ENCODE results near the gene PAK5.

PAK5 gene

GRCh38 chr20:9615766-9616454 is 223.0 kb downstream of the PAK5 start:
- DNase-seq = no peak

- DNase-seq = no peak
Observed at GRCh38 chr20:9615118-9615517, 223.8 kb downstream of the PAK5 start.

DNA sequence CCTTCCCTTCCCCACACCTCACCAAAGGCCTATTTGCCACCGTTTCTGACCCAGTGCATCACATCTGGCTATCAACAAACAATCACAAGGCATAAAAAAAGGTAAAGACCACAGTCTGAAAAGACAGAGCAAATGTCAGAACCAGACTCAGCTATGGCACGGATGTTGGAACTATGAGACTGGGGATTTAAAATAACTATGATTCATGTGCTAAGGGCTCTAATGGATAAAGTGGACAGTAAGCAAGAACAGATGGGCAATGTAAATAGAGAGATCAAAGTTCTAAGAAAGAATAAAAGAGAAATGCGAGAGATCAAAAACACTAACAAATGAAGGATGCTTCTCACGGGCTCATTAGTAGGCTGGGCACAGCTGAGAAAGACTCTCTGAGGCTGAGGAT is 225.0 kb downstream of the PAK5 start:
- no peak for DNase-seq

DNA sequence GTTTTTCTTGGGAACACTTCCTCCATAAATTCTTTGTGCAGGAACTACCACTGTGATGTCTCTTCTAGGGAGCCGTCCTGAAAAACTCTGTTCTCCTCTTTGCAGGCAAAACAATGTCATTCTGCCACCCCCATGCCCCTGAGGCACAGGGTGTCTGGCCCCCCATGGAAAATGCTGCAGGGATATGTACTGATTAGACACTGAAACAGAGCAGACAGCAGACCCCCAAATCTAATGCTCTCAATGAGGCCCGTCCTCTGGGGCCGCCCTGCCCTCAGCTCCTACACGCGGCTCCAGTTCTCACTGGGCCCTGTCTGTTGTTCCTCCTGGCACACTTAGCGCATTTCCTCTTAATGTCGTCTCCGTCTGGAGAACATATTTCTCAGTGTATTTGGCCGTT is 227.0 kb downstream of the PAK5 start:
- DNase-seq = no peak

DNA sequence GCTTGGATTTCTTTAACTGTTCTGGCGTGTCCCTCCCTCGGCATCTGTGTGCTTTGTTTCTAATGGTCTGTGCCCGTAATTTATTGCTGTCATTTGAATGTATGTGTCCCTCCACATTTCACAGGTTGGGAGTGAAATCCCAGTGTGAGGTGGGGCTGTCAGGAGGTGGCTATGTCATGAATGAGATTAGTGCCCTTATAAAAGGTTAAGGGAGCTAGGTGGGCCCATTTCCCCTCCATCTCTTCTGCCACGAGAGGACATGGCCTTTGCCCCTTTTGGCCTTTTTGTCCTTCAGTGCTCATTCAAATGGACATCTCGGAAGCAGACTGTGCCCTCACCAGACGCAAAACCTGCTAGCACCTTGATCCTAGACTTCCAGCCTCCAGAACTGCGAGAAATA is 228.2 kb downstream of the PAK5 start:
- no peak for DNase-seq

DNA sequence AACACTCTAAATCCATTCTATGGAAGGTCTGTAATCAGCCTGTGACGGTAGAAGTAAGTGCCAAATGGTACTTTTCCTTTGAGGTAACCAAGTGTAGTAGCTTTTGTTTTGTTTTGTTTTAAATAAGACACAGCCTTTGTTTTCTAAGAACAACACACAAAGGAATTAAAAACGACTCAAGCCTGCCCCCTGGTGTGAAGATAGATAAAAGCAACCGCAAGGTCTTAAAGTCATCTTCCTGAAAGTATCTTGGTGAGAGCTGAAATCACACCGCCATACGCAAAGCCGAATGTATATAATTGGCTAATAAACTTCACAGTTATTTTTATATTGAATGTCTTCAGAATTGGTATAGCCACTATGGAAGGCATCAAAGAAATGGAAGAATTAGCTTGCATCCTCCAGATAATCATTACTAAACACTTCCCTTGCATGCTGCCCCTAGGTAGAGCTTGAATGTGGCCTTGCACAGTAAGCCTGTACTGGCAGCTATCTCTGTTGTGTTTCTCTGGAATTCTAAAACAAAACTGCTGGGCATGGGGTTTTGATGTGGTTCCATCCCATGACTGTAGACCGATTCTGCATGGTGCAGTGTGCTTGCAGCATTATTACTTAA is 228.9 kb downstream of the PAK5 start:
- peak; percentile 32 for DNase-seq

GRCh38 chr20:9608639-9609340 is 230.1 kb downstream of the PAK5 start:
- no peak for DNase-seq

GRCh38 chr20:9602847-9603183 is 236.1 kb downstream of the PAK5 start:
- DNase-seq = no peak

DNA sequence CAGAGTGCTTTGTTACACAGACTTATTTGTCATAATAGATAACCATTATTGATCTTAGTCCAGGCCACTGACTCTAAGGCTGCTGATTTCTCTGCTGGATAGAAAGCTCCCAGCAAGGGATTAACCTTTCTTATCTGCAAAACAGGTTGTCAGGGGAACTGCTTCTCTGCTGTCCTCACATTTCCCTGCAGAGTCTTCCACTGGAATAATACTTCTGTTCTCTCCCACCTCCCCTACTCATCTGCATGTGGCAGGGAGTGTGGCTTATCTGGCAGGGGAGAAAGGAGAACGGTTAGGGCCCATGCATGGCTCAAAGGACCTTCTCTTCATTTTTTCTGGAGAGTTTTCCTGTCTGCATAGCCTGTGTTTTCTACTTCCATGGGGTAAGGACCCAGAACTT is 238.3 kb downstream of the PAK5 start:
- DNase-seq = no peak

DNA sequence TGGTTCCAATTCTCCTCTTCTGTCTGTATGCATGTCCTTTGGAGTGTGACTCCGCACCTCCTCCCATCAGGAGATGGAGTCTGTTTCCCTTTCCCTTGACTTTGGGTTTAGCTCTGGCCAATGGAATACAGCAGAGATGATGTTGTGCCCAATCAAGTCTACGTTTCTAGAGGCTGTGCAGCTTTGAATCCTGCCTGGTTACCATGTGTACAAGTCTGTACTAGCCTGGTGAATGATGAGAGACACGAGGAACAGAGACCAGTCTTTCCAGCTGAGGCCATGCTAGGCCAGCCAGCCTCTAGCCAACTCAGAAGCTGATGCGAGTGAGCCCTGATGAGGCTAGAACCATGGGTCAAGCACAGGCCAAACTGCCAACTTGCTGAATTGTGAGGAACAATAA is 241.3 kb downstream of the PAK5 start:
- no peak for DNase-seq

- no peak for DNase-seq
Observed at GRCh38 chr20:9595763-9596162, 243.1 kb downstream of the PAK5 start.

DNA sequence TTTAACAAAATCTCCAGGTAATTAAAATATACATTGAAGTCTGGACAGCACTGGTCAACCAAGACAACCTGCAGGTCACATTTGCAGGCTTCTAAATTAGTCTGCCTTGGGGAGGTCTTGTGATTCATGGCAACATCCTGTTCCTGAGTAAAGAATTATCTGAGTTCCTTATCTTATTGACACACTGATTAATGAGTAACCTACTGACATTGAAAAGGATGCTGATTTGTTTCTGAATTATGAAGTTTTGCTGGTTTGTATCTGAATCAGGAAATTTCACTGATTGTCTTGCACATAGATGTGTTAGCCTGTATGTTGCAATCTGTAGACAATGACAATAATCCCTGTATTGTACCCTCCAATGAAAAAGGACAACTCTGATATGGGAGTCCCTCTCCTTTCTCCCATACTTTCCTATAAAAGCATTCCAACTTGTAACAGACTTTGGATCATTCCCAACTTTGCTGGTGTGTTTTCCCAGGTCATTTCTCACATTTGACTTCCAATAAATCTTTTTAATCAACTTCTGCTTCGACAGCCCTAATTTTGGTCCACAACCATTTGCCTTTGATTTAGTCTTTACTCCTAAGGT is 244.5 kb downstream of the PAK5 start:
- DNase-seq = no peak

GRCh38 chr20:9592419-9592818 is 246.5 kb downstream of the PAK5 start:
- no peak for DNase-seq

- DNase-seq = no peak
Observed at GRCh38 chr20:9591080-9591479, 247.8 kb downstream of the PAK5 start.

DNA sequence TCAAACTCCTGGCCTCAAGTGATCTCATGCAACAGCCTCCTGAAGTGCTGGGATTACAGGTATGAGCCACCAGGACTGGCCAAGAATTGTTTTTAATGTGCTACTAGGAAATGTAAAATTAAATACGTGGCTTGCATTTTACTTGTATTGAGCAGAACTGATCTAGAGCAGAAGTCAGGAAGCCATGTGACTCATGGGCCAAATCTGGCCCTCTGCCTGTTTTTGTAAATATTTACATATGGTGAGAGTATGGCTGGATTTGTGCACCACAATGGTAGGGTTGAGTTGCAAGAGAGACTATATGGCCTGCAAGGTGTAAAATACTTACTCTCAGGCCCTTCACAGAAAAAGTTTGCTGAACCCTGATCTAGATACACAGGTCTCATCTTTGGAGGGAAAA is 248.7 kb downstream of the PAK5 start:
- no peak for DNase-seq

DNA sequence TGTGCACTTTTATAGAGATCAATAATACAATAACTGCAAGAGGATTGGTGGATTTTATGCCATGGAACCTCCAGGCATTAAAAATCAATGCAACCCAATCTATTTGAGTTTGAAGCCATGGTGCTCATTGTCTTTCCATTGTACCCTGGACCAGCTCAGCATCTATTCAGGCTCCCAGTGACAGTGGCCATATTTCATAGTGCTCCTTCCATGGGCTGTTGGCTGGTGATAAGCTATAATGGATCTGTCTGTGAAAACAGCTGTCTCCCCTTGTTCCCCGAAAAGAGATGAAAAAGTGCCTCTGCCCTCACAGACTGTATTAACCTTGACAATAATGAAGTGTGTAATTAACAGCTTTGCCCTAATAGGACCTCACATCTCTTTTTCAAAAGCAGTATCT is 250.2 kb downstream of the PAK5 start:
- no peak for DNase-seq

- no peak for DNase-seq
Observed at GRCh38 chr20:9583151-9583550, 255.7 kb downstream of the PAK5 start.

DNA sequence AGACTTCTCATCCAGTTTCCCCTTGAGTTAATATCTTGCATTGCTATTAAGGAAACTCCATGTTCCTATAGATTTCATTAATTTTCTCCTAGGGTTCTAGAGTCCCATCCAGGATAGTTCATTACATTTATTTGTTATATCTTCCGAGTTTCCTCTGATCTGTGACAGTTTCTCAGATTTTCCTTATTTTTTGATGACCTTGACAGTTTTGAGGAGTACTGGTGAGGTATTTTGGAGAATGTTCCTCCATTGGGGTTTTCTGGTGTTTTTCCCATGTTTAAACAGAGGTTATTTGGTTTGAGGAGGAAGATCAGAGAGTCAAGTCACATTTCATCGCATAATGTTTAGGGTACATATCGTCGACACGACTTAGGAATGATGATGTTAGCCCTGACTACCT is 256.7 kb downstream of the PAK5 start:
- no peak for DNase-seq

DNA sequence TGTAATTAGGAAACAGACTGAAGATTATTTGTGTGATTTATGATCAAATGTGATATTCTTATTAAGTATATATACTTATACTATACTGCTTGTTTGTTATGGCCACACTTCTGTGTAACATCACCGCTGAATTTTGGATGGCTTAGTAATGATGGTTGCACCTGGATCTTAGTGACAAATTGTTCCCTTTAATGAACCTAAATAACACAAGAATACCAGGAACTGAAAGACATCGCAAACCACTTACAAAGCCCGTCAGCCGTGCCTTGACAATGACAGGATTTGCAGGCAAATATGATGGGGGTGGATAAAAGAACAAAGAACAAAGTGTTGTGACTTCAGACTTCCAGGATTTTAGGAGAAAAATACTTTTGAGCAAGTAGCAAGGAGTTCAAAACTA is 257.4 kb downstream of the PAK5 start:
- DNase-seq = no peak

GRCh38 chr20:9578594-9578993 is 260.3 kb downstream of the PAK5 start:
- no peak for DNase-seq

GRCh38 chr20:9577397-9577796 is 261.5 kb downstream of the PAK5 start:
- DNase-seq = no peak

DNA sequence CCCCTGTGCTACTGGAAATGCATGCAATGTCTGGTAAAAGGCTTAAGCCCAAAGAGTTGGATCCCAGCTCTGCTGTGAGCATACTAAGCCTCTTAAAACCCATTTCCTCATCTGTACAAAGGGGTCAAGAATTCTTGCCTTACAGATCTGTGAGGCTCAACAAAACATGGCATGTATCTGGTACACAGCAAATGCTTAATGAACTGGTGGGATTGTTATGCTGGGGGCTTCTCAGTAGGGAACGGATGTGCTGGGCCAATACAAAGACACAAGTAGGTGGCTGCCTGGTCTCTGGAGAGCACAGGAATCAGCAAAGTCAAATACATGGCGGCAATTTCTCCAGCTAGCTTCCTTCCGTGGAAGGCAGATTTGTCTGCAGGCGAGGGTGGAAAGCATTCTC is 262.2 kb downstream of the PAK5 start:
- DNase-seq = no peak

DNA sequence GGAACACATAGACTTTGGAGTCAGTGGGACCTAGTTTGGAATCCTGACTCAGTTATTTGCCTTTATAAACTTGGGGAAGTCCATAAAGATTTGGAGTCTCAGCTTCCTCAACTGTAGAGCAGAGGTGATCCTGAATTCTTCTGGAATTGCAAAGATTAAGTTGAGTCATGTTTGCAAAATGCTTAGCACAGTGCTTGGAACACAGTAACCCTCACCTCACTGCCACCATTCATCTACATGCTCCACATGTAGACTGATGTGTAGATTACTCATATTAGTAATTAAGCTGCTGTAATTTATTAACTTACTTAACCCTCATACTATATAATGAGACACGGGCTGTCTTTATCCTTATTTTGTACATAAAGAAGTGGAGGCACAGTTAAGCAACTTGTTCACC is 263.0 kb downstream of the PAK5 start:
- DNase-seq = no peak

DNA sequence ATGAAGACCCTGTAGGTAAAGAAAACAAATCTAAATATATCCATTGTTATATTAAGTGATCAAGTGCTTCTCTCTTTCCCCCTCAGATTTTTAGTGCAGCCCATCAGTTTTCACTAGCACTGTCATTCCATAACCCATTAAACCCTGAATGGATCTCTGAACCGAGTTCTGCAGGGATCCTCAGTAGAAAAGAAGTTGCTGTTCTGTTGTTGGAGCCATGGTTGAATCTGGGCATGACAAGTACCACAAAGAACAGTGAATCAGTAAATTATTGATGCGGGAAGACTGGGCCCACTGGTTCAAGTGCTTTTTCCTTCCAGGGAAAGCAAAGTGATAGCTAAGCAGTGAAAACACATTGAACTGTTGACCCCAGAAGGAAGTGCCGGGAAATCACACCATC is 264.1 kb downstream of the PAK5 start:
- no peak for DNase-seq
